ENCODE results near the gene MUCL3.
"Not testable (repeated sequence)": the region's sequence is repeated elsewhere in the genome, so short reads cannot be mapped to it uniquely, and the experiment has no call there.

The MUCL3 gene

GRCh38 chr6:30991891-30992290, 51.1 kb downstream of the MUCL3 start:
- TF ChIP-seq TAF1 (IDR thresholded peaks at IDR 0.05; ENCODE audit: borderline replicate concordance, low read depth, low read length), result no peak
- TF ChIP-seq POLR2A (IDR thresholded peaks at IDR 0.05; ENCODE audit: low read depth, low read length), result no peak
- no peak for TF ChIP-seq POLR2AphosphoS5 (IDR thresholded peaks at IDR 0.05; ENCODE audit: low read depth, low read length)
- FAIRE-seq (no peak), DNase-seq (ENCODE audit: insufficient read length) (no peak)

- TF ChIP-seq TAF1 (IDR thresholded peaks at IDR 0.05; ENCODE audit: borderline replicate concordance, low read depth, low read length) (no peak), POLR2AphosphoS5 (IDR thresholded peaks at IDR 0.05; ENCODE audit: low read depth, low read length) (no peak), POLR2A (IDR thresholded peaks at IDR 0.05; ENCODE audit: low read depth, low read length) (no peak)
- FAIRE-seq (no peak), DNase-seq (ENCODE audit: insufficient read length) (no peak)
Observed at GRCh38 chr6:30997301-30997700, 56.5 kb downstream of the MUCL3 start.

DNA sequence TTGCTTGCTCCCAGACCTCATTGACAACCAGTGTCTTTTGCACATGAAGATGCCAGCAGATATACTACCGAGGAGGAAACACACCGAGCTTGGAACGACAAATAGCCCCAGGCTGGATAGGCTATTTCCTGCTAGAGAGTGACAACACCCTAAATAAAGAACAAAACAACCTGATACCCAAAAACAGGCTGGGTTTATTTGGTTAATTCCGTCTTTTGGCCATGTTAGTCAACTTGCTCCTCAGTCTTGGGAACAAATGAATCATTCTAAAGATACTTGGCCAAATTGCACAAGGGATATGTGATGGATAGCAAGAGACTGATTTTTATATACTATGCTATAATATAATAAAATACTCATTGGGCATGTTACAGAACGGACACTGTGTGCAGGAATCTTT, 58.0 kb downstream of the MUCL3 start:
- TF ChIP-seq TAF1 (IDR thresholded peaks at IDR 0.05; ENCODE audit: borderline replicate concordance, low read depth, low read length) (no peak), POLR2AphosphoS5 (IDR thresholded peaks at IDR 0.05; ENCODE audit: low read depth, low read length) (no peak), POLR2A (IDR thresholded peaks at IDR 0.05; ENCODE audit: low read depth, low read length) (no peak)
- FAIRE-seq (no peak), DNase-seq (ENCODE audit: insufficient read length) (no peak)

DNA sequence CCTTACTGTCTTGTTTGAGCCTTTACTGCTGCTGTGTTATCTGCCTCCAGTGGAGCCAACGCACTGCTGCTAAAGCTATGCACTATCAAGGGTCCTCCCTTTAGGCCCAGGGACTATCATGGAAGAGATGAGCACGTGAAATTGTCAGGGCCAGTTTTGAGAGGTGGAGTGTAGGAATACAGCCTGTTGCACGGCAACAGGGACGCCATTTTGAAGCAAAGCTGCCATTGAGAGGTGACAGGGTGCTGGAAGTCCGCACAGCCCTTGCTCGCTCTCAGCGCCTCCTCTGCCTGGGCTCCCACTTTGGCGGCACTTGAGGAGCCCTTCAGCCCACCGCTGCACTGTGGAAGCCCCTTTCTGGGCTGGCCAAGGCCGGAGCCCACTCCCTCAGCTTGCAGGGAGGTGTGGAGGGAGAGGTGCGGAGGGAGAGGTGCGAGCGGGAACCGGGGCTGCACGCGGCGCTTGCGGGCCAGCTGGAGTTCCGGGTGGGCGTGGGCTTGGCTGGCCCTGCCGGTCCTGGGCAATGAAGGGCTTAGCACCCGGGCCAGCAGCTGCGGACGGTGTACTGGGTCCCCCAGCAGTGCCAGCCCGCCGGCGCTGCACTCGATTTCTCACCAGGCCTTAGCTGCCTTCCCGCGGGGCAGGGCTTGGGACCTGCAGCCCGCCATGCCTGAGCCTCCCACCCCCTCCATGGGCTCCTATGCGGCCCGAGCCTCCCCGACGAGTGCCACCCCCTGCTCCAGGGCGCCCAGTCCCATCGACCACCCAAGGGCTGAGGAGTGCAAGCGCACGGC, 59.5 kb downstream of the MUCL3 start:
- DNase-seq (ENCODE audit: insufficient read length); FAIRE-seq: not testable (repeated sequence)

DNA sequence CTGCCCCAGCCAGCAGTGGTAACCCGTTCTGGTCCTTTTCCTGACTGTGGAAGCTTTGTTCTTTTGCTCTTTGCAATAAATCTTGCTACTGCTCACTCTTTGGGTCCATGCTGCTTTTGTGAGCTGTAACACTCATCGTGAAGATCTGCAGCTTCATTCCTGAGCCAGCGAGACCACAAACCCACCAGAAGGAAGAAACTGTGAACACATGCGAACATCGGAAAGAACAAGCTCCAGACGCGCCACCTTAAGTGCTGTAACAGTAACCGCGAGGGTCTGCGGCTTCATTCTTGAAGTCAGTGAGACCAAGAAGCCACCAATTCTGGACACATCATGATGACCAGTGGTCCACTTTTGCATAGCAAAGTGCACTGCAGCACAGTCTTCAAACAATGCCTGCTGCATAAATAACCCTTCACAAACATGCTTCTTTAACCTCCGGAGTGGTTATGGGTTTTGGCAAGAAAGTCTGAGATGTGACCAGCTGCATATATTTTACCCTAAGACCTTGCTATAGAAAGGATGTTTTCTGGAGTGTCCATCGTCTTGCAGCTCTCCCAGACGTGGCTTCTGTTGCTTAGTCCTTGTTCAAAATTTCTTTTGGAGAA, 60.6 kb downstream of the MUCL3 start:
- FAIRE-seq (no peak), DNase-seq (ENCODE audit: insufficient read length) (no peak)
- TF ChIP-seq POLR2AphosphoS5 (IDR thresholded peaks at IDR 0.05; ENCODE audit: low read depth, low read length) (no peak), POLR2A (IDR thresholded peaks at IDR 0.05; ENCODE audit: low read depth, low read length) (no peak), TAF1 (IDR thresholded peaks at IDR 0.05; ENCODE audit: borderline replicate concordance, low read depth, low read length) (no peak)

GRCh38 chr6:31002471-31002870, 61.7 kb downstream of the MUCL3 start:
- FAIRE-seq (no peak), DNase-seq (ENCODE audit: insufficient read length) (no peak)
- TF ChIP-seq POLR2A (IDR thresholded peaks at IDR 0.05; ENCODE audit: low read depth, low read length) (no peak), TAF1 (IDR thresholded peaks at IDR 0.05; ENCODE audit: borderline replicate concordance, low read depth, low read length) (no peak), POLR2AphosphoS5 (IDR thresholded peaks at IDR 0.05; ENCODE audit: low read depth, low read length) (no peak)
